RPMI7951 (cell line): ENCODE results near the gene ZNRF3. TPM values are rescaled to one million over a fixed set of nuclear protein-coding genes. Genes with fewer than 3 reads are reported as not detected.
"Not testable (repeated sequence)": the region's sequence is repeated elsewhere in the genome, so short reads cannot be mapped to it uniquely, and the experiment has no call there.

Experiments
- DNase-seq: peaks from one replicate; pipeline ENCODE4 v3.0.0-alpha.2; 2012; ENCODE audit warnings: low read depth
- total RNA-seq: library from RNA; depleted of rRNA; stranded (reverse); fragments of >200 nt; shearing (Covaris generic); gene quantifications from 2 replicates; pipeline ENCODE4 v1.2.3, GENCODE V29; 2014

The ZNRF3 gene
- total RNA-seq, 1 experiment from 2014 or later = 2.3 TPM

- no peak for DNase-seq
Observed at GRCh38 chr22:29037340-29037932, 154.1 kb downstream of the ZNRF3 start.

GRCh38 chr22:29039148-29039547, 155.8 kb downstream of the ZNRF3 start:
- no peak for DNase-seq

GRCh38 chr22:29039684-29040083, 156.3 kb downstream of the ZNRF3 start:
- DNase-seq = not testable (repeated sequence)

- peak; percentile 76 for DNase-seq
Observed at GRCh38 chr22:29040385-29041275, 157.3 kb downstream of the ZNRF3 start.

GRCh38 chr22:29041408-29041807, 158.0 kb downstream of the ZNRF3 start:
- peak; percentile 69 for DNase-seq

GRCh38 chr22:29043906-29044575, 160.7 kb downstream of the ZNRF3 start:
- DNase-seq = peak; percentile 65

GRCh38 chr22:29044657-29045176, 161.3 kb downstream of the ZNRF3 start:
- DNase-seq = peak; percentile 85

GRCh38 chr22:29048822-29049654, 165.7 kb downstream of the ZNRF3 start:
- no peak for DNase-seq

GRCh38 chr22:29049655-29050263, 166.4 kb downstream of the ZNRF3 start:
- DNase-seq = no peak

- DNase-seq = no peak
Observed at GRCh38 chr22:29050457-29050856, 167.1 kb downstream of the ZNRF3 start.

- DNase-seq = no peak
Observed at GRCh38 chr22:29053048-29053702, 169.8 kb downstream of the ZNRF3 start.

- no peak for DNase-seq
Observed at GRCh38 chr22:29054251-29054767, 170.9 kb downstream of the ZNRF3 start.

GRCh38 chr22:29055192-29055830, 171.9 kb downstream of the ZNRF3 start:
- DNase-seq = no peak

GRCh38 chr22:29056472-29056871, 173.1 kb downstream of the ZNRF3 start:
- no peak for DNase-seq

GRCh38 chr22:29060251-29060869, 177.0 kb downstream of the ZNRF3 start:
- no peak for DNase-seq

- DNase-seq = no peak
Observed at GRCh38 chr22:29060931-29061330, 177.6 kb downstream of the ZNRF3 start.

- no peak for DNase-seq
Observed at GRCh38 chr22:29061773-29062172, 178.4 kb downstream of the ZNRF3 start, which contains the start of gene C22orf31. Gene C22orf31 (minus strand): TSS chr22:29061831. CDS start chr22:29061792, 39 bp downstream.

GRCh38 chr22:29062286-29062821, 179.0 kb downstream of the ZNRF3 start:
- peak; percentile 72 for DNase-seq
